OCI-LY3 (cell line): ENCODE measurements around the gene TOR4A.

Experiments used
- CTCF ChIP-seq: fragments of 200-600, 300-600 bp; sonication (generic); IDR thresholded peaks from 2 replicates; pipeline ENCODE4 v1.5.1; 2014; ENCODE audit warnings: antibody characterized with exemption, low read length, low read depth
- EZH2phosphoT487 ChIP-seq: fragments of 200-600 bp; shearing (Covaris generic); IDR thresholded peaks from 2 replicates; pipeline ENCODE4 v1.6.1; 2018; ENCODE audit warnings: antibody characterized with exemption, mixed run types, low read depth

GRCh38 chr9:137309368-137310188, 32.1 kb downstream of the TOR4A start:
- no peak for TF ChIP-seq CTCF
- TF ChIP-seq EZH2phosphoT487, result no peak
